Measurements from ENCODE around the gene PRDM16. TPM values are rescaled to one million over a fixed set of nuclear protein-coding genes. Genes with fewer than 3 reads are reported as not detected.

The PRDM16 gene
- total and polyA plus RNA-seq, 2 of the 8 experiments (the other 6 are each of a cell fraction or from before 2014, with no cell fraction given): 0.39 to 0.43 TPM

- TF ChIP-seq POLR2AphosphoS5 (IDR thresholded peaks at IDR 0.05; ENCODE audit: low read depth, low read length) (no peak), POLR2A (IDR thresholded peaks at IDR 0.05; ENCODE audit: control extremely low read depth in 1 of 2, low read depth in 2 of 2, low read length in 2 of 2) (no peak), RXRA (IDR thresholded peaks at IDR 0.05; ENCODE audit: insufficient read depth, low read depth, low read length) (no peak), NANOG (IDR thresholded peaks at IDR 0.05; ENCODE audit: insufficient read depth, low read depth, low read length, poor library complexity, severe bottlenecking) (no peak)
These were observed 277.5 kb downstream of the PRDM16 start (continued) for GRCh38 chr1:3346478-3346877.

Measured in H1 (cell line).